Measurements from ENCODE around the gene ALG14.

Gene ALG14

DNA sequence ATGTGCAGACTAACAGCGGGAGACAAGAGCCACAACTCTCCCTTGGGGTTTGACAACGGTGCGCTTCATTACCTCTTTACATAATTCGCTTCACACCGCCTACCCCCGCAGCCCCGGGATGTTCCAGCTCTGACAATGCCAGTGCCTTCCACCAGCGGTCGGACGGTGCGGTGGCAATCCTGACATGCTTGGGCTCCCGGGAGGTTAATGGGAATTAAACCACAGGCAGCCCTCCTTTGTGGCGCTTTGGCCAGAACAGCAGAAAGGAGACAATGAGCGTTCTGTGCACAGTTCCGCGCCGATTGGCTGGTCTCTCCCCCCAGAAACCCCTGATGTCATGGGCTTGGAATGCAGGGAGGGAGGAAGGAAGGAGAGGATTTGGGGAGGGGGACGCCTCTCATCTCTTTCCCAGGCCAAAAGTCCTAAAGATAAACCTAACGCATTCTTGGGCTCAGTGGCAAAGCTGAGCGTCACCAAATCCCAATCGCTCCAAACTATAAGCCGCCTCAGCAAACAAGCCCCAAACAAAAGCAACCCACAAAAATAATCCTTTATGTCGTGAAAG is 147.1 kb downstream of the ALG14 start:
- Histone ChIP-seq H3K4me1 (ENCODE audit: insufficient read depth, low read length) (peaks cover 55% of the 10 kb centered on the region), H3K36me3 (ENCODE audit: insufficient read depth, low read length) (peaks cover 16% of the 10 kb centered on the region), H3K9me3 (ENCODE audit: insufficient read depth, low read depth, low read length) (no peaks in the 10 kb centered on the region), H3K27ac (ENCODE audit: low read depth, low read length) (peak overlapping the region; percentile 96), H3K4me3 (ENCODE audit: low read length) (peak overlapping the region; percentile 89), H3K9ac (ENCODE audit: low read depth, low read length) (peak overlapping the region; percentile 96), H3K27me3 (ENCODE audit: insufficient read depth, low read length) (no peaks in the 10 kb centered on the region)
- under 1% methylated on average over 23 of the region's 23 CpGs for WGBS

DNA sequence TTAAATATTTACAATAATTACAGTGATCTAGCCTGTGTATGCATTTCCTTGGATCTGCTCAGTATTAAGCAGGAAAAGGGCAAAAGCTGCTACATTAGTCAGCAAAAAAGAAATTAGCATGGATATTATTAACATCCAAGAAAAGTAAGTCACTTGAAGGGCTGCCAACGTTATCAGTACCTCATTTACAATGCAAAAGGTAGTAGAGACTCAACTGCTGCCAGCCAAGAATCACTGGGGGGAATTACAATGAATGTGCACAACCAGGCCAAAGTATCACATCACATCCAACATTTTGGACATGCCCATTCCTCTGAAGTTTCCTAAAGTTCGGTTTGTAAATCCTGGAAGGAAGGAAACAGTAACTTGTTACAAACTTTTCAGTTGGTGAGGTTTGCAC is 147.7 kb downstream of the ALG14 start:
- H3K27ac ChIP-seq (ENCODE audit: low read depth, low read length) = peak overlapping the region; percentile 96

More for the DNA sequence above, 147.7 kb downstream of the ALG14 start:
- 0% methylated on average over 2 of the region's 2 CpGs for WGBS
- Histone ChIP-seq H3K36me3 (ENCODE audit: insufficient read depth, low read length) (peaks cover 16% of the 10 kb centered on the region), H3K4me3 (ENCODE audit: low read length) (peak overlapping the region; percentile 89), H3K27me3 (ENCODE audit: insufficient read depth, low read length) (no peaks in the 10 kb centered on the region), H3K4me1 (ENCODE audit: insufficient read depth, low read length) (peaks cover 60% of the 10 kb centered on the region), H3K9me3 (ENCODE audit: insufficient read depth, low read depth, low read length) (no peaks in the 10 kb centered on the region), H3K9ac (ENCODE audit: low read depth, low read length) (peak overlapping the region; percentile 96)
